Measurements from ENCODE around the gene COQ4.

DNA sequence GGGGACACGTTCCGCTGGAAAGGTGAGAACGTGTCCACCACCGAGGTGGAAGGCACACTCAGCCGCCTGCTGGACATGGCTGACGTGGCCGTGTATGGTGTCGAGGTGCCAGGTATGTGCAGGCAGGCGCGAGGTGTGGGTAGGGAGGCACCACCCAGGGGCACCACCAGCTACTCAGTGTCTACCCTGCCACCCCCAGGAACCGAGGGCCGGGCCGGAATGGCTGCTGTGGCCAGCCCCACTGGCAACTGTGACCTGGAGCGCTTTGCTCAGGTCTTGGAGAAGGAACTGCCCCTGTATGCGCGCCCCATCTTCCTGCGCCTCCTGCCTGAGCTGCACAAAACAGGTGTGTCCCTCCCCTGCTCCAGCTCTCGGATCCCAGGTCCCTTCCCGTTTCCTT is 32.8 kb downstream of the COQ4 start:
- TF ChIP-seq CTCF (conservative IDR thresholded peaks at IDR 0.05; ENCODE audit: low read length) (no peak), EZH2phosphoT487 (IDR thresholded peaks at IDR 0.05; ENCODE audit: borderline replicate concordance) (no peak)

All from Loucy (cell line).